Astrocyte (in vitro differentiated cells and primary cell): Measurements from ENCODE around the gene FLT1.

Source experiments
- EZH2 ChIP-seq: IDR thresholded peaks from 2 replicates; pipeline ENCODE4 v1.6.1; 2012; ENCODE audit warnings: mild to moderate bottlenecking, low read length, inconsistent platforms; ENCODE audit not compliant: insufficient read depth
- TF ChIP-seq, protein P1 (sequence below): IDR thresholded peaks from 2 replicates; pipeline ENCODE4 v1.5.1; 2011; ENCODE audit warnings: low read depth, mild to moderate bottlenecking, inconsistent platforms, low read length, moderate library complexity; ENCODE audit not compliant: insufficient read depth

DNA sequence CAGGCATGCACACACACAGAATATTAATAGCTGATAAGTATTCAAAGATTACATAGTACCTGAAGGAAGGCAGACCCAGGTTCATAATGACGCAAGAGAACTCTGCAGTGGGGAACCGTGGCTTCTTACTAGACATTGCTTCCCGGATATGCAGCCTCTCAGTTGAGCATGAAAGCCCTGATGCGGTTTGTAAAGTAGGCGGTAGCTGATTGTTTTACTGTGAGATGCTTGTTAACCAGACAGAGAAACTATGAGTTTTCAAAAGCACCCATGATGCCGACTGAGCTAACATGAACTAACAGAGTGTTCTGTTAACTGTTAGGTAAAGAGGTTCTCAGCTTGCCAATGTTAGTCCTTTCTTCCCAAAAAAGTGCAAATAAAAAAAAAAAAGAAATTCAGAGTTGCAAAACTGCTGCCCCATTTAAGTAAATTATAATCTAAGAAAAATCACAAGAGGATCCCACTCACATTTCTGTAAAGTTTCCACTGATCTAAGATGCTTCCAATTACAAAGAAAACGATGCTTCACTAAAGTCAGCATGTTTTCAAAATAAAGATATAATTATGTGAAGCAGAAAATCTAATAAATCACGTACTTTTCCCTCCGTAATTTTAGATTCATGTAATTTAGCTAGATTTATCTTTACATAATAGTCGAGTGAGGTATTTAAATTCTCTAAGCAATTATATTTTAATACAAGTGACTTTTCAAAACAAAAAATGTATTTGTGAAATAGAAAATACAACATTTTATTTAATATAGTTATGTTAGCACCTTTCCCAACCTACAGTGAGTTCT is 2.2 kb downstream of the FLT1 start:
- TF ChIP-seq, protein P1, sequence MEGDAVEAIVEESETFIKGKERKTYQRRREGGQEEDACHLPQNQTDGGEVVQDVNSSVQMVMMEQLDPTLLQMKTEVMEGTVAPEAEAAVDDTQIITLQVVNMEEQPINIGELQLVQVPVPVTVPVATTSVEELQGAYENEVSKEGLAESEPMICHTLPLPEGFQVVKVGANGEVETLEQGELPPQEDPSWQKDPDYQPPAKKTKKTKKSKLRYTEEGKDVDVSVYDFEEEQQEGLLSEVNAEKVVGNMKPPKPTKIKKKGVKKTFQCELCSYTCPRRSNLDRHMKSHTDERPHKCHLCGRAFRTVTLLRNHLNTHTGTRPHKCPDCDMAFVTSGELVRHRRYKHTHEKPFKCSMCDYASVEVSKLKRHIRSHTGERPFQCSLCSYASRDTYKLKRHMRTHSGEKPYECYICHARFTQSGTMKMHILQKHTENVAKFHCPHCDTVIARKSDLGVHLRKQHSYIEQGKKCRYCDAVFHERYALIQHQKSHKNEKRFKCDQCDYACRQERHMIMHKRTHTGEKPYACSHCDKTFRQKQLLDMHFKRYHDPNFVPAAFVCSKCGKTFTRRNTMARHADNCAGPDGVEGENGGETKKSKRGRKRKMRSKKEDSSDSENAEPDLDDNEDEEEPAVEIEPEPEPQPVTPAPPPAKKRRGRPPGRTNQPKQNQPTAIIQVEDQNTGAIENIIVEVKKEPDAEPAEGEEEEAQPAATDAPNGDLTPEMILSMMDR: no peak
- no peak for TF ChIP-seq EZH2
